ENCODE measurements around the gene MAT2B.

- TF ChIP-seq CTCF (tag by site-specific recombination; IDR thresholded peaks at IDR 0.05): no peak
- no peak for TF ChIP-seq TCF7L2 (IDR thresholded peaks at IDR 0.05; ENCODE audit: borderline replicate concordance, low read depth, low read length)
Observed at GRCh38 chr5:163506095-163506457, 657 bp downstream of the MAT2B start.
